LNCaP clone FGC (cell line): ENCODE results near the gene ACSM2B.
A peak's percentile ranks its signal among the peaks of the same experiment; 100 is the strongest.
"Not testable (repeated sequence)": the region's sequence is repeated elsewhere in the genome, so short reads cannot be mapped to it uniquely, and the experiment has no call there.

ENCODE experiments used
- DNase-seq: peaks from one replicate; pipeline ENCODE4 v3.0.0-alpha.2; 2011; ENCODE audit warnings: low read depth
- H3K4me3 ChIP-seq: 2 replicates; pipeline ENCODE4 v1.5.1; 2011; ENCODE audit warnings: mild to moderate bottlenecking, low read depth, low read length, control low read depth
- TF ChIP-seq, protein P1 (sequence below): IDR thresholded peaks from 2 replicates; pipeline ENCODE4 v1.5.1; 2012; ENCODE audit warnings: mild to moderate bottlenecking; ENCODE audit not compliant: control insufficient read depth, insufficient read depth; ENCODE audit errors: extremely low read depth

The ACSM2B gene

GRCh38 chr16:20510323-20510722 lies 65.8 kb downstream of the ACSM2B start:
- TF ChIP-seq, protein P1, sequence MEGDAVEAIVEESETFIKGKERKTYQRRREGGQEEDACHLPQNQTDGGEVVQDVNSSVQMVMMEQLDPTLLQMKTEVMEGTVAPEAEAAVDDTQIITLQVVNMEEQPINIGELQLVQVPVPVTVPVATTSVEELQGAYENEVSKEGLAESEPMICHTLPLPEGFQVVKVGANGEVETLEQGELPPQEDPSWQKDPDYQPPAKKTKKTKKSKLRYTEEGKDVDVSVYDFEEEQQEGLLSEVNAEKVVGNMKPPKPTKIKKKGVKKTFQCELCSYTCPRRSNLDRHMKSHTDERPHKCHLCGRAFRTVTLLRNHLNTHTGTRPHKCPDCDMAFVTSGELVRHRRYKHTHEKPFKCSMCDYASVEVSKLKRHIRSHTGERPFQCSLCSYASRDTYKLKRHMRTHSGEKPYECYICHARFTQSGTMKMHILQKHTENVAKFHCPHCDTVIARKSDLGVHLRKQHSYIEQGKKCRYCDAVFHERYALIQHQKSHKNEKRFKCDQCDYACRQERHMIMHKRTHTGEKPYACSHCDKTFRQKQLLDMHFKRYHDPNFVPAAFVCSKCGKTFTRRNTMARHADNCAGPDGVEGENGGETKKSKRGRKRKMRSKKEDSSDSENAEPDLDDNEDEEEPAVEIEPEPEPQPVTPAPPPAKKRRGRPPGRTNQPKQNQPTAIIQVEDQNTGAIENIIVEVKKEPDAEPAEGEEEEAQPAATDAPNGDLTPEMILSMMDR, result no peak

DNA sequence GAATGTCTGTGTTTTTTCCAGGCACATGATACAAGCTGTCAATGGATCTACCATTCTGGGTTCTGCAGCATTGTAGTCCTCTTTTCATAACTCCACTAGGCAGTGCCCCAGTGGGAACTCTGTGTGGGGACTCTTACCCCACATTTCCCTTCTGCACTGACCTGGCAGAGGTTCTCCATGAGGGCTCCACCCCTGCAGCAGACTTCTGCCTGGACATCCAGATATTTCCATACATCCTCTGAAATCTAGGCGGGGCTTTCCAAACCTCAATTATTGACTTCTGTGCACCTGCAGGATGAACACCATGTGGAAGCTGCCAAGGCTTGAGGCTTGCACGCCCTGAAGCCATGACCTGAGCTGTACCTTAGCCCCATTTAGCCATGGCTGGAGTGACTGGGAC lies 68.9 kb downstream of the ACSM2B start:
- H3K4me3 ChIP-seq, result no peak overlapping the region
- TF ChIP-seq, protein P1, result no peak

More at GRCh38 chr16:20510323-20510722, 65.8 kb downstream of the ACSM2B start:
- DNase-seq, result no peak
- H3K4me3 ChIP-seq, result no peak overlapping the region

DNA sequence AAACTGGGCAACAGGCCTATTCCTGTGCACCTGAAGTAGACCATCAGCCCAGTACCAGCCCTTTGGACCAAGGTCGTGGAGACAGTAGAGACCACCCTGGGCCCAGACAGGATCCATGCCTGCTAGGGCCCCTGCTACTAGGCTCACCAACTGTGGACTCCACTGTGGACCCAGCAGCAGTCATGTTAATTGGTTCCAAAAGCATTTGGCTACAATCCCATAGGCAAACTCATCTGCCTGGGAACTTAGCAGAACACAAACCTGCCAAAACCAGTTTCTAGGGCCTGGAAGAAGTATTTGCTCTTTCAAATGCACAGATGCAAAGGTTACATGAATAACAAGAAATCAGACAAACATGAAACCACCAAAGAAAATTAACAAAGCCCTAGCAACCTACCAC lies 71.7 kb downstream of the ACSM2B start:
- TF ChIP-seq, protein P1, result no peak
- DNase-seq, result peak; percentile 82
- H3K4me3 ChIP-seq, result no peak overlapping the region

More for the DNA sequence above, 68.9 kb downstream of the ACSM2B start:
- DNase-seq, result no peak

- not testable (repeated sequence) for DNase-seq, H3K4me3 ChIP-seq
Observed at GRCh38 chr16:20491448-20491847, 84.7 kb downstream of the ACSM2B start.

DNA sequence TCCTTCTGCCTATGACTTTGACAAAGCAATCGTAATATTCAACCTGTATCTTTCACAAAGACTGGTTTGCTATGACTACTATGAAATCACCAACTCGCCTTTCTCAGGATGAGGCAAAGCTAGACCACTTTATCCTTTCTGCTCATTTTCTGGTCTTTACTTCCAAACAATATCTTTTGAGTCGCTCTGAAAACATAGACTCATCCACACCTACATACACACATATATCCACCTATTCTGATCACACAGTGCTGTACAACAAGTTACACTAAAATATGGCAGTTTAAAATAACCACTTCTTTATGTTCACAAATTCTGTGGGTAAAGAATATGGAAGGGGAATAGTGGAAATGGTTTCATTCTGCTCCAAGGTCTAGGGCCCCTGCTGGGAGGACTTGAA lies 85.2 kb downstream of the ACSM2B start:
- not testable (repeated sequence) for H3K4me3 ChIP-seq, DNase-seq
